SK-MEL-5 (cell line): ENCODE data around the gene SLC24A5. TPM values are rescaled to one million over a fixed set of nuclear protein-coding genes. Genes with fewer than 3 reads are reported as not detected.
A peak's percentile ranks its signal among the peaks of the same experiment; 100 is the strongest.

ENCODE experiments used
- DNase-seq: peaks from one replicate; pipeline ENCODE4 v3.0.0-alpha.2; 2016; ENCODE audit warnings: low read depth, low spot score
- in situ Hi-C: cut with HindIII; loops from 2 replicates; pipeline ENCODE4 v1.10.0; 2016; ENCODE audit warnings: low sequenced_read_pairs, high pct_unique_total_duplicates, low pct_unique_long_range_greater_than_20kb
- total RNA-seq: library from RNA; depleted of rRNA; stranded (reverse); fragments of >200 nt; shearing (Covaris generic); gene quantifications from 2 replicates; pipeline ENCODE4 v1.2.3, GENCODE V29; 2014

The SLC24A5 gene
- total RNA-seq, 1 experiment from 2014 or later: 457 TPM

GRCh38 chr15:48103647-48104046 is 17.1 kb upstream of the SLC24A5 start:
- DNase-seq: peak; percentile 72
- in situ Hi-C loops: no loop called here

- in situ Hi-C loops: no loop called here
These were observed 14.9 kb upstream of the SLC24A5 start for GRCh38 chr15:48105936-48106335.

GRCh38 chr15:48109212-48109611 is 11.6 kb upstream of the SLC24A5 start:
- peak; percentile 71 for DNase-seq
- in situ Hi-C loops: no loop called here

More at GRCh38 chr15:48105936-48106335, 14.9 kb upstream of the SLC24A5 start:
- DNase-seq: peak; percentile 75

- in situ Hi-C loops: no loop called here
- DNase-seq: no peak
These were observed 10.8 kb upstream of the SLC24A5 start for GRCh38 chr15:48109856-48110531.

GRCh38 chr15:48112242-48112641 is 8.5 kb upstream of the SLC24A5 start:
- peak; percentile 72 for DNase-seq
- in situ Hi-C loops: no loop called here

- peak; percentile 68 for DNase-seq
- in situ Hi-C loops: no loop called here
These were observed 1.5 kb upstream of the SLC24A5 start for GRCh38 chr15:48119277-48119676.

- peak; percentile 51 for DNase-seq
- in situ Hi-C loops: no loop called here
These were observed 1.1 kb downstream of the SLC24A5 start for GRCh38 chr15:48121849-48122248.

GRCh38 chr15:48126667-48127355 is 6.0 kb downstream of the SLC24A5 start:
- DNase-seq: no peak
- in situ Hi-C loops: no loop called here

- DNase-seq: no peak
- in situ Hi-C loops: no loop called here
These were observed 10.5 kb downstream of the SLC24A5 start for GRCh38 chr15:48131324-48131723.

- in situ Hi-C loops: no loop called here
- DNase-seq: no peak
These were observed 12.1 kb downstream of the SLC24A5 start for GRCh38 chr15:48132874-48133273.

GRCh38 chr15:48143856-48144255 is 23.1 kb downstream of the SLC24A5 start:
- DNase-seq: no peak
- in situ Hi-C loops: no loop called here

GRCh38 chr15:48144889-48145288 is 24.1 kb downstream of the SLC24A5 start:
- in situ Hi-C loops: no loop called here
- no peak for DNase-seq

GRCh38 chr15:48145923-48146322 is 25.1 kb downstream of the SLC24A5 start:
- no peak for DNase-seq
- in situ Hi-C loops: no loop called here

- DNase-seq: no peak
- in situ Hi-C loops: no loop called here
These were observed 26.6 kb downstream of the SLC24A5 start for GRCh38 chr15:48147358-48147757.

- DNase-seq: no peak
- in situ Hi-C loops: no loop called here
These were observed 29.1 kb downstream of the SLC24A5 start for GRCh38 chr15:48149858-48150257.

GRCh38 chr15:48153526-48153925 is 32.7 kb downstream of the SLC24A5 start:
- in situ Hi-C loops: no loop called here
- no peak for DNase-seq

GRCh38 chr15:48168616-48169015 is 47.8 kb downstream of the SLC24A5 start:
- DNase-seq: no peak
- in situ Hi-C loops: no loop called here

- DNase-seq: peak; percentile 88
- in situ Hi-C loops: no loop called here
These were observed 50.2 kb downstream of the SLC24A5 start for GRCh38 chr15:48170981-48171380.

GRCh38 chr15:48175126-48175525 is 54.3 kb downstream of the SLC24A5 start:
- in situ Hi-C loops: no loop called here
- no peak for DNase-seq
